ENCODE data around the gene RAPGEF1. TPM values are rescaled to one million over a fixed set of nuclear protein-coding genes. Genes with fewer than 3 reads are reported as not detected.

The RAPGEF1 gene
- total RNA-seq, 1 experiment from 2014 or later, result 25.2 TPM

GRCh38 chr9:131724683-131725082, 15.2 kb downstream of the RAPGEF1 start:
- Histone ChIP-seq H3K9ac (ENCODE audit: low read length) (no peak overlapping the region), H3F3A (ENCODE audit: low read length, unreplicated experiment) (no peaks in the 10 kb centered on the region), H3K9me3 (ENCODE audit: low read length) (no peaks in the 10 kb centered on the region), H2AFZ (ENCODE audit: low read length) (no peak overlapping the region), H3K27ac (ENCODE audit: low read length) (no peak overlapping the region), H3K4me1 (ENCODE audit: insufficient read depth, low read length) (no peaks in the 10 kb centered on the region), H3K36me3 (ENCODE audit: low read depth, low read length) (no peaks in the 10 kb centered on the region), H3K27me3 (ENCODE audit: low read length) (no peaks in the 10 kb centered on the region), H4K20me1 (ENCODE audit: low read length) (no peaks in the 10 kb centered on the region), H3K4me2 (ENCODE audit: low read length) (no peak overlapping the region), H3K79me2 (ENCODE audit: low read length) (peaks cover 29% of the 10 kb centered on the region), H3K9me2 (replicated peaks; ENCODE audit: low read length) (no peaks in the 10 kb centered on the region), H3K4me3 (ENCODE audit: low read length) (no peak overlapping the region)
- DNase-seq (no peak), ATAC-seq (no peak)
- POLR2A ChIA-PET (ENCODE audit: unreplicated experiment), result no interaction called here
- no TSS peak for BruUV-seq (replicated peaks)
- no peak for TF ChIP-seq EZH2phosphoT487 (IDR thresholded peaks at IDR 0.05; ENCODE audit: borderline replicate concordance, low read length)
- TF ChIP-seq EZH2 (IDR thresholded peaks at IDR 0.05; ENCODE audit: low read length, unreplicated experiment), result no peak
- no peak for TF ChIP-seq CTCF (conservative IDR thresholded peaks at IDR 0.05; ENCODE audit: low read depth, low read length)
- CTCF ChIA-PET, result no interaction called here
- intact Hi-C loops (cut with micrococcal nuclease), result no loop called here

- H2AFZ ChIP-seq (ENCODE audit: low read length), result no peak overlapping the region
- ChIA-PET CTCF (no interaction called here), POLR2A (ENCODE audit: unreplicated experiment) (no interaction called here)
- H4K20me1 ChIP-seq (ENCODE audit: low read length), result no peaks in the 10 kb centered on the region
- no peaks in the 10 kb centered on the region for H3K9me2 ChIP-seq (replicated peaks; ENCODE audit: low read length)
- H3K27ac ChIP-seq (ENCODE audit: low read length), result no peak overlapping the region
- no peak overlapping the region for H3K9ac ChIP-seq (ENCODE audit: low read length)
- H3K9me3 ChIP-seq (ENCODE audit: low read length), result no peaks in the 10 kb centered on the region
- ATAC-seq (no peak), DNase-seq (no peak)
- intact Hi-C loops (cut with micrococcal nuclease), result no loop called here
- H3K27me3 ChIP-seq (ENCODE audit: low read length), result no peaks in the 10 kb centered on the region
- H3K79me2 ChIP-seq (ENCODE audit: low read length), result peaks cover 21% of the 10 kb centered on the region
- no peaks in the 10 kb centered on the region for H3K36me3 ChIP-seq (ENCODE audit: low read depth, low read length)
- TF ChIP-seq EZH2phosphoT487 (IDR thresholded peaks at IDR 0.05; ENCODE audit: borderline replicate concordance, low read length), result no peak
- no peak for TF ChIP-seq EZH2 (IDR thresholded peaks at IDR 0.05; ENCODE audit: low read length, unreplicated experiment)
- no peak for TF ChIP-seq CTCF (conservative IDR thresholded peaks at IDR 0.05; ENCODE audit: low read depth, low read length)
- BruUV-seq (replicated peaks), result no TSS peak
- H3K4me2 ChIP-seq (ENCODE audit: low read length), result no peak overlapping the region
- no peaks in the 10 kb centered on the region for H3K4me1 ChIP-seq (ENCODE audit: insufficient read depth, low read length)
- no peak overlapping the region for H3K4me3 ChIP-seq (ENCODE audit: low read length)
- no peaks in the 10 kb centered on the region for H3F3A ChIP-seq (ENCODE audit: low read length, unreplicated experiment)
Observed at GRCh38 chr9:131723632-131724031, 16.2 kb downstream of the RAPGEF1 start.

DNA sequence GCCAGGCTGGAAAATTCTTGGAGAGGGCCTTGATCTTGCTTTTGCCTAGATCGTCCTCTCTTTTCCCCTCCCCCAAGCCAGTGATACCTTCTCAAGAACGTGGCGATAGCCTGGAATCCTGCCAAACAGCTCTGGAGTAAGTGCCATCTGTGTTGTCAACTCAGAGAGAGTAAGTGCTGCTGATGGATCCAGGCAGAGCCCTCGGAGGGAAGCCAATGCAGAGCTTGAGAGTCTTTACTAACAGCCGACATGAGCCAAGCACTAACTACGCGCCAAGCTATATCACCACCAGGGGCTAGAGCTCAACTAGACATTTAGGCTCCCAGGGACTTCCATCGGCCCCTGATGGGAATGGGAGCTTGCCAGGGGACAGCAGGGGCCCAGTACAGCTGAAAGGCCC, 17.6 kb downstream of the RAPGEF1 start:
- POLR2A ChIA-PET (ENCODE audit: unreplicated experiment), result no interaction called here

More for the DNA sequence above, 17.6 kb downstream of the RAPGEF1 start:
- BruUV-seq (replicated peaks), result no TSS peak
- no peak overlapping the region for H3K9ac ChIP-seq (ENCODE audit: low read length)
- DNase-seq (no peak), ATAC-seq (no peak)
- H3K79me2 ChIP-seq (ENCODE audit: low read length), result 0 out of 2 replicates have a peak, but pooled peaks cover 9% of the 10 kb centered on the region
- H2AFZ ChIP-seq (ENCODE audit: low read length), result no peak overlapping the region
- H3K27ac ChIP-seq (ENCODE audit: low read length), result no peak overlapping the region
- H3K27me3 ChIP-seq (ENCODE audit: low read length), result no peaks in the 10 kb centered on the region
- CTCF ChIA-PET, result no interaction called here
- intact Hi-C loops (cut with micrococcal nuclease), result no loop called here
- H3K9me2 ChIP-seq (replicated peaks; ENCODE audit: low read length), result no peaks in the 10 kb centered on the region
- H3K4me1 ChIP-seq (ENCODE audit: insufficient read depth, low read length), result no peaks in the 10 kb centered on the region
- no peaks in the 10 kb centered on the region for H3F3A ChIP-seq (ENCODE audit: low read length, unreplicated experiment)
- H3K36me3 ChIP-seq (ENCODE audit: low read depth, low read length), result no peaks in the 10 kb centered on the region
- no peak overlapping the region for H3K4me3 ChIP-seq (ENCODE audit: low read length)
- no peak overlapping the region for H3K4me2 ChIP-seq (ENCODE audit: low read length)
- H3K9me3 ChIP-seq (ENCODE audit: low read length), result no peaks in the 10 kb centered on the region
- TF ChIP-seq CTCF (conservative IDR thresholded peaks at IDR 0.05; ENCODE audit: low read depth, low read length) (no peak), EZH2 (IDR thresholded peaks at IDR 0.05; ENCODE audit: low read length, unreplicated experiment) (no peak), EZH2phosphoT487 (IDR thresholded peaks at IDR 0.05; ENCODE audit: borderline replicate concordance, low read length) (no peak)
- H4K20me1 ChIP-seq (ENCODE audit: low read length), result no peaks in the 10 kb centered on the region

All from PC-3 (cell line).